Measurements from ENCODE around the gene KIAA0586. TPM values are rescaled to one million over a fixed set of nuclear protein-coding genes. Genes with fewer than 3 reads are reported as not detected.

Gene KIAA0586
- total and polyA plus RNA-seq, 7 experiments from 2014 or later = 26.4 to 52.5 (median 33.1) TPM

DNA sequence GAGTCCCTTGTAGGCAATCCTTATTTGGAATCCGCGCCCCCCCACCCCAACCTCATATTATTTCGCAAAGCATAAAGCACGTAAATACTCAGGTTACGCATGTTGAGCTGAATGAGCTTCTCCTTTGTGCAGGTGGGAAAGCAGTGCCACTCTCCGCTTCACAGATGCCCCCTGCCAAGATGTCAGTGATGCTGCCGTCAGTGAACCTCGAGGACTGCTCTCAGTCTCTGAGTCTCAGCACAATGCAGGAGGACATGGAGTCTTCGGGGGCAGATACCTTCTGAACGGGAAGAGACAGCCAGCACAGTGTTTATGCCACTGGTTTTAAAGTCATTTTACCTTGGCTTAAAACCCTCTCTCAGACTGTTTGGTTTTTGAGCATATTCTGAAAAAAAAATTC lies 120.1 kb downstream of the KIAA0586 start:
- Mint-ChIP-seq H3K9me3 (peaks cover 0 to 10% (median 1%) of the 10 kb centered on the region in 11 donors), H3K27ac (no peak overlapping the region), H3K4me3 (no peak overlapping the region), H3K27me3 (no peaks in the 10 kb centered on the region), H3K4me1 (peaks cover 0 to 11% (median 5%) of the 10 kb centered on the region in 7 donors), H3K36me3 (peaks cover 10 to 26% (median 22%) of the 10 kb centered on the region in 5 donors)
- Histone ChIP-seq H3K27me3 (ENCODE audit: control insufficient read depth in 2 of 2, insufficient read depth in 2 of 2, low read length in 2 of 2) (no peaks in the 10 kb centered on the region), H3K4me1 (ENCODE audit: control insufficient read depth in 2 of 2, insufficient read depth in 2 of 2, low read length in 2 of 2) (no peaks in the 10 kb centered on the region), H3K9me3 (ENCODE audit: control insufficient read depth in 2 of 3, low read length in 3 of 3) (no peaks in the 10 kb centered on the region), H3K36me3 (ENCODE audit: control insufficient read depth in 2 of 3, insufficient read depth in 3 of 3, low read length in 3 of 3) (no peaks in the 10 kb centered on the region), H3K4me3 (ENCODE audit: low read length) (no peak overlapping the region), H3K27ac (ENCODE audit: low read depth, low read length) (no peak overlapping the region)
- ChIA-PET POLR2A (no interaction called here), CTCF (interaction anchor here (0.7 kb wide), 1 partner anchor 11 kb away, joined by 6 read pairs; no protein-coding TSS in a partner anchor)
- DNase-seq (no peak), ATAC-seq (no peak)
- intact Hi-C loops (cut with micrococcal nuclease) = loop anchor here in 1 of 2 donors (2.0 kb wide), 1 partner anchor 21 kb away; no protein-coding TSS in a partner anchor

DNA sequence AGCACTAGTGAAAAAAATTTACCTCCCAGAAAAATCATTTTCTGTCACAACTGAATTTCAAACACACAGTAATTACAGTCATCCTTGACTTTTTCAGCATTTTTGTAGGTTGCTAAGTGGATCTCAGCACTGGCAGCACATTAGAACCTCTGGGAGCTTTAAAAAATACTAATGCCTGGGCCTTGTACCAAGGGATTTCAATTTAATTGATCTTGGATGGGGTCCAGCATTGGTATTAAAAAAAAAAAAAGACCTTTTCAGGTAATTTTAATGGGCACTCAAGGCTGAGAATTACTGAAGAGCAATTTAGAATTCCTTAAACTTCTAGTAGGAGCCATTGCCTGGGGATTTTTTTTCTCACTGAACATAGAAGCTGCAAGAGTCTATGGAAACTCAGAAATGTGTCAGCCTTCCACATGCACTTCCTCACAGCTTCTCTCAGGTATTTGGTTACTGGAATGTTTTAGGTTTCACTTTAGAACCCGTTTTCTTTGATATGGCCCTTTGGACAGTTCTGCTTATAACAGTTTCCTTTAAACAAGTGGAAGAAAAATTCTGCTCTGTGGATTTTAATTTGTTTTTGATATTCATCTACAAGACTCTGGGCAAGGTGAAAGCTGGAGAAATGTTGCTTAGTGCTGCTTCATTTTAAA lies 121.7 kb downstream of the KIAA0586 start:
- H3K4me3 Mint-ChIP-seq = no peak overlapping the region
- H3K36me3 ChIP-seq (ENCODE audit: control insufficient read depth in 2 of 3, insufficient read depth in 3 of 3, low read length in 3 of 3) = no peaks in the 10 kb centered on the region
- POLR2A ChIA-PET = no interaction called here
- ATAC-seq = no peak
- no peaks in the 10 kb centered on the region for H3K4me1 ChIP-seq (ENCODE audit: control insufficient read depth in 2 of 2, insufficient read depth in 2 of 2, low read length in 2 of 2)
- intact Hi-C loops (cut with micrococcal nuclease) = loop anchor here in 1 of 2 donors (2.0 kb wide), 1 partner anchor 20 kb away; no protein-coding TSS in a partner anchor
- no peak overlapping the region for H3K27ac Mint-ChIP-seq
- no peaks in the 10 kb centered on the region for H3K27me3 ChIP-seq (ENCODE audit: control insufficient read depth in 2 of 2, insufficient read depth in 2 of 2, low read length in 2 of 2)
- H3K4me3 ChIP-seq (ENCODE audit: low read length) = no peak overlapping the region
- H3K9me3 ChIP-seq (ENCODE audit: control insufficient read depth in 2 of 3, low read length in 3 of 3) = no peaks in the 10 kb centered on the region
- H3K36me3 Mint-ChIP-seq = peaks cover 4 to 13% (median 9%) of the 10 kb centered on the region in 5 donors
- no peak for DNase-seq
- CTCF ChIA-PET = no interaction called here
- peaks cover 0 to 3% (median 0%) of the 10 kb centered on the region in 7 donors for H3K4me1 Mint-ChIP-seq
- H3K27me3 Mint-ChIP-seq = no peaks in the 10 kb centered on the region
- H3K9me3 Mint-ChIP-seq = no peaks in the 10 kb centered on the region
- no peak overlapping the region for H3K27ac ChIP-seq (ENCODE audit: low read depth, low read length)

DNA sequence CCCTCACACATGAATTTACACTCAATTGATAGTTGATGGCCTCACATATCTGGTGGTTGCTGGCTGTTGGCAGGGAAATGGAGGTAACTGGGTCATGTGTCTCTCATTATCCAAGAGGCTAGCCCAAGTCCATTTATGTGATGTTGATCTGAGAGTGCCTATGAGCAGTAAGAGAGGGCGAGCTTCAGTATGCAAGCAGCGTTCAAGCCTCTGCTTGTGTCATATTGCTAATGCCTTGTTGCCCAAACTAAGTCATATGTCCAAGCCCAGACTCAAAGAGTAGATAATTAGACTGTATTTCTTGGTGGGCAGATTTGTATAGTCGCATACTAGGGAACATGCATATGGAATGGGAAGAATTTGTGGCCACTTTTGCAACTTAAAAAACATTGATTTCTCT lies 126.4 kb downstream of the KIAA0586 start:
- Histone ChIP-seq H3K27me3 (ENCODE audit: control insufficient read depth in 2 of 2, insufficient read depth in 2 of 2, low read length in 2 of 2) (no peaks in the 10 kb centered on the region), H3K4me3 (ENCODE audit: low read length) (no peak overlapping the region), H3K27ac (ENCODE audit: low read depth, low read length) (no peak overlapping the region), H3K4me1 (ENCODE audit: control insufficient read depth in 2 of 2, insufficient read depth in 2 of 2, low read length in 2 of 2) (no peaks in the 10 kb centered on the region), H3K36me3 (ENCODE audit: control insufficient read depth in 2 of 3, insufficient read depth in 3 of 3, low read length in 3 of 3) (no peaks in the 10 kb centered on the region), H3K9me3 (ENCODE audit: control insufficient read depth in 2 of 3, low read length in 3 of 3) (no peaks in the 10 kb centered on the region)
- H3K27ac Mint-ChIP-seq = no peak overlapping the region
- POLR2A ChIA-PET = interaction anchor here (0.8 to 1.2 kb wide), 2 partner anchors 15 to 17 kb away, joined by 4 to 8 read pairs; no protein-coding TSS in a partner anchor
- H3K9me3 Mint-ChIP-seq = no peaks in the 10 kb centered on the region
- ATAC-seq (no peak), DNase-seq (no peak)
- H3K36me3 Mint-ChIP-seq = peaks cover 0 to 4% (median 0%) of the 10 kb centered on the region in 5 donors
- no peak overlapping the region for H3K4me3 Mint-ChIP-seq
- CTCF ChIA-PET = no interaction called here
- H3K27me3 Mint-ChIP-seq = no peaks in the 10 kb centered on the region
- intact Hi-C loops (cut with micrococcal nuclease) = no loop called here
- H3K4me1 Mint-ChIP-seq = peaks cover 0 to 3% (median 0%) of the 10 kb centered on the region in 7 donors

DNA sequence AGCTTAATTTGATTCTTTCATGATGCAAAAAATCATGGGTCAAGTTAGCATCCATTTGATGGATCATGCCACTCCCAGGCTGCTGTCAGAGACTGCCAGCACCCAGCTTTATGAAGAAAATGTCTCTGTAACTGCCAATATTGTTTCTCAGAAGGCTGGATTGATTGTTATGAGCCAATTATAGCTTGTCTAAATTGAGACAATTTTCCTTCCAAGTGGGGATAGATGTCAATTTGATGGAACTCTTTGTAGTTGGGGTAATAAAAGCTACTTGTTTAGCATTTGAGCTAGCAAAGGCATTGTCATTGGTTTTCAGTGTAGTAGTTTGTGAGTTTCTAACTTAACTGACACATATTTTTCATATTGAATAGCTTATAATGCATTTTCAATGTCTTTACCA lies 128.1 kb downstream of the KIAA0586 start:
- H3K27me3 Mint-ChIP-seq = no peaks in the 10 kb centered on the region
- H3K27ac Mint-ChIP-seq = no peak overlapping the region
- no peaks in the 10 kb centered on the region for H3K36me3 Mint-ChIP-seq
- ChIA-PET POLR2A (interaction anchor here (0.8 kb wide), 1 partner anchor 15 kb away, joined by 3 read pairs; no protein-coding TSS in a partner anchor), CTCF (no interaction called here)
- H3K36me3 ChIP-seq (ENCODE audit: control insufficient read depth in 2 of 3, insufficient read depth in 3 of 3, low read length in 3 of 3) = no peaks in the 10 kb centered on the region
- no peaks in the 10 kb centered on the region for H3K9me3 ChIP-seq (ENCODE audit: control insufficient read depth in 2 of 3, low read length in 3 of 3)
- H3K4me3 Mint-ChIP-seq = no peak overlapping the region
- no peak for ATAC-seq
- intact Hi-C loops (cut with micrococcal nuclease) = loop anchor here in 1 of 2 donors (5.0 kb wide), 1 partner anchor 42 kb away; no protein-coding TSS in a partner anchor
- peaks cover 0 to 6% (median 4%) of the 10 kb centered on the region in 7 donors for H3K4me1 Mint-ChIP-seq
- H3K27me3 ChIP-seq (ENCODE audit: control insufficient read depth in 2 of 2, insufficient read depth in 2 of 2, low read length in 2 of 2) = no peaks in the 10 kb centered on the region
- peaks cover 0 to 6% of the 10 kb centered on the region in 2 donors for H3K4me1 ChIP-seq (ENCODE audit: control insufficient read depth in 2 of 2, insufficient read depth in 2 of 2, low read length in 2 of 2)
- no peak overlapping the region for H3K27ac ChIP-seq (ENCODE audit: low read depth, low read length)
- no peak for DNase-seq
- H3K4me3 ChIP-seq (ENCODE audit: low read length) = no peak overlapping the region
- H3K9me3 Mint-ChIP-seq = no peaks in the 10 kb centered on the region

DNA sequence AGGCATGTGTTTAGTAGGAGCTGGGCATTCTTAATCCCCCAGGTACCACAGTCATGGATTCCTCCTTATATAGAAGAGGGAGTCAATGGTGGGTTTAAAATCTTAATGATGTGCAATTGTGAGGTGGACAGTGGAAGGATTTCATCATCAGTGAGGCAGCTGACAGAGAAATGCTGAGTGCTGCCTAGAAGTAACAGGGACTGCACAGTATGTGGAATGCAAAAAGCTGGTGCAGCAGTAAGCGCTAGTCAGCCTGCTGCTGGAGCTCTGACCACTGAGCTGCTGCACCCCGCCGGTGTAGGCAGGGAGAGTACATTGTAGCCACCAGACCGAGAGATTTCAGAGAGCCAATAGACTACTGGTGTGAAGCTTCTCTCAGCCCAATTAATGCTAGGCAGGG lies 129.7 kb downstream of the KIAA0586 start:
- ChIA-PET POLR2A (interaction anchor here (0.6 kb wide), 1 partner anchor 76 kb away, joined by 7 read pairs; no protein-coding TSS in a partner anchor), CTCF (interaction anchor here (0.9 kb wide), 1 partner anchor 9 kb away, joined by 3 read pairs; no protein-coding TSS in a partner anchor)
- ATAC-seq (no peak), DNase-seq (no peak)
- Histone ChIP-seq H3K4me1 (ENCODE audit: control insufficient read depth in 2 of 2, insufficient read depth in 2 of 2, low read length in 2 of 2) (peaks cover 0 to 6% of the 10 kb centered on the region in 2 donors), H3K27ac (ENCODE audit: low read depth, low read length) (no peak overlapping the region), H3K36me3 (ENCODE audit: control insufficient read depth in 2 of 3, insufficient read depth in 3 of 3, low read length in 3 of 3) (no peaks in the 10 kb centered on the region), H3K4me3 (ENCODE audit: low read length) (no peak overlapping the region), H3K9me3 (ENCODE audit: control insufficient read depth in 2 of 3, low read length in 3 of 3) (no peaks in the 10 kb centered on the region), H3K27me3 (ENCODE audit: control insufficient read depth in 2 of 2, insufficient read depth in 2 of 2, low read length in 2 of 2) (no peaks in the 10 kb centered on the region)
- Mint-ChIP-seq H3K4me1 (peaks cover 0 to 10% (median 4%) of the 10 kb centered on the region in 7 donors), H3K27ac (no peak overlapping the region), H3K36me3 (no peaks in the 10 kb centered on the region), H3K9me3 (no peaks in the 10 kb centered on the region), H3K27me3 (no peaks in the 10 kb centered on the region), H3K4me3 (no peak overlapping the region)
- intact Hi-C loops (cut with micrococcal nuclease) = loop anchor here in 1 of 2 donors (5.0 kb wide), 1 partner anchor 40 kb away; no protein-coding TSS in a partner anchor

DNA sequence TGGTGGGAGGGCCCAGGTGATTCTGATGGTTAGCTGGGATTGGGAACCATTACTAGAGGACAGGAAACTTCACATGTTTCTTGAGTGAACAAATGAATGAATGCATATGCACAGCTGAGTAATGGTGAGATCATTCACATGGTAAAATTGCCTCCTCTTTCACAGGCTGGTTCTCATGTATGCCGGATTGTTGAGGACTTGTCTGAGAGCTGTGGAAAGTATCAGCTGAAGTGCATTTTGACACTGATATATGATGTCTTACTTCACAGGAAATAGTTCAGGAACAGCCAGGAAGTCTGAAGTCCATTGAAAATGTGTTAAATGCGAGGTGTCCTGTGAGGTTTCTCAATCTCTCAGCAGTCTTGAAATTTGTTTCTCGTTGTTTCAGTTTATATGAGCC lies 132.7 kb downstream of the KIAA0586 start:
- POLR2A ChIA-PET = interaction anchor here (2.9 kb wide), 1 partner anchor 10 kb away, joined by 13 read pairs; no protein-coding TSS in a partner anchor
- Mint-ChIP-seq H3K4me1 (peaks cover 0 to 10% (median 4%) of the 10 kb centered on the region in 7 donors), H3K9me3 (no peaks in the 10 kb centered on the region), H3K4me3 (no peak overlapping the region), H3K27ac (no peak overlapping the region), H3K36me3 (peaks cover 0 to 4% (median 0%) of the 10 kb centered on the region in 5 donors), H3K27me3 (no peaks in the 10 kb centered on the region)
- H3K4me3 ChIP-seq (ENCODE audit: low read length) = no peak overlapping the region
- H3K4me1 ChIP-seq (ENCODE audit: control insufficient read depth in 2 of 2, insufficient read depth in 2 of 2, low read length in 2 of 2) = peaks cover 0 to 6% of the 10 kb centered on the region in 2 donors
- ATAC-seq (no peak), DNase-seq (no peak)
- H3K27ac ChIP-seq (ENCODE audit: low read depth, low read length) = no peak overlapping the region
- H3K36me3 ChIP-seq (ENCODE audit: control insufficient read depth in 2 of 3, insufficient read depth in 3 of 3, low read length in 3 of 3) = no peaks in the 10 kb centered on the region
- CTCF ChIA-PET = no interaction called here
- H3K27me3 ChIP-seq (ENCODE audit: control insufficient read depth in 2 of 2, insufficient read depth in 2 of 2, low read length in 2 of 2) = no peaks in the 10 kb centered on the region
- intact Hi-C loops (cut with micrococcal nuclease) = no loop called here
- H3K9me3 ChIP-seq (ENCODE audit: control insufficient read depth in 2 of 3, low read length in 3 of 3) = no peaks in the 10 kb centered on the region
